ENCODE data around the gene CARD10. TPM values are rescaled to one million over a fixed set of nuclear protein-coding genes. Genes with fewer than 3 reads are reported as not detected.

The CARD10 gene
- total and polyA plus RNA-seq, 2 of the 13 experiments (the other 11 are each of a cell fraction or from before 2014, with no cell fraction given) = 35.2 to 55.8 TPM

DNA sequence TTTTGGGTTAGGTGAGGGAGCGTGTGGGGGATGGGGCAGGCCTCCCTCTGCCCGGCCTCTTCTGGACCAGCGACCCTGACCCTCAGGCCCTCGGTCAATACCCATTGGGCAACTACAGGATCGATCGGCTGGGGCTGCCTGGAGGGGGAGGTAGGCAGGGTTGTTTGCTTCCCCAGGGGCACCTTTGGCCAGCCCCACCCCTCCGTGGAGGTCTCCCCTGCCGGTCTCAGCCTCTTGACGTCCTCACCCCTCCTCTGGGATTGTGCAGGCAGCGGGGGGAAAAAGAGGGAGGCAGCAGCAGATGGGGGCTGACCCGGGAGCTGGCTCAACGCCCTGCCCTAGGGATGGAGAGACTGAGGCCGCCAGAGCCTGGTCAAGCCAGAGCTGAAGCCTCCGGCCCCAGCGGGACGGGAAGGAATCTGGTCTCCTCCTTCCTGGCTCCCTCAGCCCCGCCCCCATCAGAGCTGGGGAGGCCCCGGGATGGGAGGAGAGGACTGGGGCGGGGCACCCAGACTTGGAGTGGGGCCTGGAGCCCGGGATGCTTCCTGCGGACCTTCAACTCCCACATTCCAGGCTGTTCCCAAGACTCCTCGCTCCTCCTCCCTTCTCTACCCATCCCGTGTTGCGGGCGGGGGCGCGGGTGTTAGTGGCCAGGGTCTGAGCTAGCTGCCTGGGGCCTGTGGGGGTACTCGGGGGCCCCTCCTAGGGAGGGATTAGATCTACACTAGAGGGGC lies 26.7 kb upstream of the CARD10 start (continued):
- TF ChIP-seq, protein P1, sequence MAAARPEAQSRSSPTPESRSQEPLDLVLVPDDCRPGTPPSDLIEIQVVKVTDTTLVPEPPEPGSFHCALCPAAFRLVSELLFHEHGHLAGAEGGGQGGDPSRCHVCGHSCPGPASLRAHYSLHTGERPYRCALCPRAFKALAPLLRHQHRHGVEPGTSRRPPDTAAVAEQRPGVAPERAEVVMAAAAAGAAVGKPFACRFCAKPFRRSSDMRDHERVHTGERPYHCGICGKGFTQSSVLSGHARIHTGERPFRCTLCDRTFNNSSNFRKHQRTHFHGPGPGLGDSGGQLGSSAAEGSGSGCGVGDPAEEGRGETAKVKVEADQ (CRISPR knock-in tag; IDR thresholded peaks at IDR 0.05; ENCODE audit: borderline replicate concordance) = peak; percentile 77; the same call in 1 of the 2 replicates
- TF ChIP-seq ZNF883 (CRISPR knock-in tag; IDR thresholded peaks at IDR 0.05; ENCODE audit: not compliant biosample characterization) = peak; percentile 49
- TF ChIP-seq, protein P2, sequence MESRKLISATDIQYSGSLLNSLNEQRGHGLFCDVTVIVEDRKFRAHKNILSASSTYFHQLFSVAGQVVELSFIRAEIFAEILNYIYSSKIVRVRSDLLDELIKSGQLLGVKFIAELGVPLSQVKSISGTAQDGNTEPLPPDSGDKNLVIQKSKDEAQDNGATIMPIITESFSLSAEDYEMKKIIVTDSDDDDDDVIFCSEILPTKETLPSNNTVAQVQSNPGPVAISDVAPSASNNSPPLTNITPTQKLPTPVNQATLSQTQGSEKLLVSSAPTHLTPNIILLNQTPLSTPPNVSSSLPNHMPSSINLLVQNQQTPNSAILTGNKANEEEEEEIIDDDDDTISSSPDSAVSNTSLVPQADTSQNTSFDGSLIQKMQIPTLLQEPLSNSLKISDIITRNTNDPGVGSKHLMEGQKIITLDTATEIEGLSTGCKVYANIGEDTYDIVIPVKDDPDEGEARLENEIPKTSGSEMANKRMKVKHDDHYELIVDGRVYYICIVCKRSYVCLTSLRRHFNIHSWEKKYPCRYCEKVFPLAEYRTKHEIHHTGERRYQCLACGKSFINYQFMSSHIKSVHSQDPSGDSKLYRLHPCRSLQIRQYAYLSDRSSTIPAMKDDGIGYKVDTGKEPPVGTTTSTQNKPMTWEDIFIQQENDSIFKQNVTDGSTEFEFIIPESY (CRISPR knock-in tag; IDR thresholded peaks at IDR 0.05) = peak; percentile 85
- TF ChIP-seq ZNF552 (CRISPR knock-in tag; IDR thresholded peaks at IDR 0.05; ENCODE audit: borderline replicate concordance) = no peak; the same call in 1 of the 2 replicates
- TF ChIP-seq, protein P3, sequence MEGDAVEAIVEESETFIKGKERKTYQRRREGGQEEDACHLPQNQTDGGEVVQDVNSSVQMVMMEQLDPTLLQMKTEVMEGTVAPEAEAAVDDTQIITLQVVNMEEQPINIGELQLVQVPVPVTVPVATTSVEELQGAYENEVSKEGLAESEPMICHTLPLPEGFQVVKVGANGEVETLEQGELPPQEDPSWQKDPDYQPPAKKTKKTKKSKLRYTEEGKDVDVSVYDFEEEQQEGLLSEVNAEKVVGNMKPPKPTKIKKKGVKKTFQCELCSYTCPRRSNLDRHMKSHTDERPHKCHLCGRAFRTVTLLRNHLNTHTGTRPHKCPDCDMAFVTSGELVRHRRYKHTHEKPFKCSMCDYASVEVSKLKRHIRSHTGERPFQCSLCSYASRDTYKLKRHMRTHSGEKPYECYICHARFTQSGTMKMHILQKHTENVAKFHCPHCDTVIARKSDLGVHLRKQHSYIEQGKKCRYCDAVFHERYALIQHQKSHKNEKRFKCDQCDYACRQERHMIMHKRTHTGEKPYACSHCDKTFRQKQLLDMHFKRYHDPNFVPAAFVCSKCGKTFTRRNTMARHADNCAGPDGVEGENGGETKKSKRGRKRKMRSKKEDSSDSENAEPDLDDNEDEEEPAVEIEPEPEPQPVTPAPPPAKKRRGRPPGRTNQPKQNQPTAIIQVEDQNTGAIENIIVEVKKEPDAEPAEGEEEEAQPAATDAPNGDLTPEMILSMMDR (CRISPR knock-in tag; IDR thresholded peaks at IDR 0.05) = no peak; the same call in 1 of the 2 replicates
- 0 out of 2 replicates have a peak, but pooled peaks have one; percentile 47 for TF ChIP-seq MXD4 (CRISPR knock-in tag; IDR thresholded peaks at IDR 0.05)
- peak; percentile 41; the same call in 1 of the 2 replicates for TF ChIP-seq PHF8 (CRISPR knock-in tag; IDR thresholded peaks at IDR 0.05)
- peak; percentile 93; the same call in 1 of the 2 replicates for TF ChIP-seq ZFP36L1 (CRISPR knock-in tag; IDR thresholded peaks at IDR 0.05)
- TF ChIP-seq HMG20A (CRISPR knock-in tag; IDR thresholded peaks at IDR 0.05; ENCODE audit: borderline replicate concordance) = peak; percentile 87; the same call in 1 of the 2 replicates
- TF ChIP-seq, protein P4, sequence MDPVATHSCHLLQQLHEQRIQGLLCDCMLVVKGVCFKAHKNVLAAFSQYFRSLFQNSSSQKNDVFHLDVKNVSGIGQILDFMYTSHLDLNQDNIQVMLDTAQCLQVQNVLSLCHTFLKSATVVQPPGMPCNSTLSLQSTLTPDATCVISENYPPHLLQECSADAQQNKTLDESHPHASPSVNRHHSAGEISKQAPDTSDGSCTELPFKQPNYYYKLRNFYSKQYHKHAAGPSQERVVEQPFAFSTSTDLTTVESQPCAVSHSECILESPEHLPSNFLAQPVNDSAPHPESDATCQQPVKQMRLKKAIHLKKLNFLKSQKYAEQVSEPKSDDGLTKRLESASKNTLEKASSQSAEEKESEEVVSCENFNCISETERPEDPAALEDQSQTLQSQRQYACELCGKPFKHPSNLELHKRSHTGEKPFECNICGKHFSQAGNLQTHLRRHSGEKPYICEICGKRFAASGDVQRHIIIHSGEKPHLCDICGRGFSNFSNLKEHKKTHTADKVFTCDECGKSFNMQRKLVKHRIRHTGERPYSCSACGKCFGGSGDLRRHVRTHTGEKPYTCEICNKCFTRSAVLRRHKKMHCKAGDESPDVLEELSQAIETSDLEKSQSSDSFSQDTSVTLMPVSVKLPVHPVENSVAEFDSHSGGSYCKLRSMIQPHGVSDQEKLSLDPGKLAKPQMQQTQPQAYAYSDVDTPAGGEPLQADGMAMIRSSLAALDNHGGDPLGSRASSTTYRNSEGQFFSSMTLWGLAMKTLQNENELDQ (CRISPR knock-in tag; IDR thresholded peaks at IDR 0.05; ENCODE audit: borderline replicate concordance) = no peak
- TF ChIP-seq, protein P5, sequence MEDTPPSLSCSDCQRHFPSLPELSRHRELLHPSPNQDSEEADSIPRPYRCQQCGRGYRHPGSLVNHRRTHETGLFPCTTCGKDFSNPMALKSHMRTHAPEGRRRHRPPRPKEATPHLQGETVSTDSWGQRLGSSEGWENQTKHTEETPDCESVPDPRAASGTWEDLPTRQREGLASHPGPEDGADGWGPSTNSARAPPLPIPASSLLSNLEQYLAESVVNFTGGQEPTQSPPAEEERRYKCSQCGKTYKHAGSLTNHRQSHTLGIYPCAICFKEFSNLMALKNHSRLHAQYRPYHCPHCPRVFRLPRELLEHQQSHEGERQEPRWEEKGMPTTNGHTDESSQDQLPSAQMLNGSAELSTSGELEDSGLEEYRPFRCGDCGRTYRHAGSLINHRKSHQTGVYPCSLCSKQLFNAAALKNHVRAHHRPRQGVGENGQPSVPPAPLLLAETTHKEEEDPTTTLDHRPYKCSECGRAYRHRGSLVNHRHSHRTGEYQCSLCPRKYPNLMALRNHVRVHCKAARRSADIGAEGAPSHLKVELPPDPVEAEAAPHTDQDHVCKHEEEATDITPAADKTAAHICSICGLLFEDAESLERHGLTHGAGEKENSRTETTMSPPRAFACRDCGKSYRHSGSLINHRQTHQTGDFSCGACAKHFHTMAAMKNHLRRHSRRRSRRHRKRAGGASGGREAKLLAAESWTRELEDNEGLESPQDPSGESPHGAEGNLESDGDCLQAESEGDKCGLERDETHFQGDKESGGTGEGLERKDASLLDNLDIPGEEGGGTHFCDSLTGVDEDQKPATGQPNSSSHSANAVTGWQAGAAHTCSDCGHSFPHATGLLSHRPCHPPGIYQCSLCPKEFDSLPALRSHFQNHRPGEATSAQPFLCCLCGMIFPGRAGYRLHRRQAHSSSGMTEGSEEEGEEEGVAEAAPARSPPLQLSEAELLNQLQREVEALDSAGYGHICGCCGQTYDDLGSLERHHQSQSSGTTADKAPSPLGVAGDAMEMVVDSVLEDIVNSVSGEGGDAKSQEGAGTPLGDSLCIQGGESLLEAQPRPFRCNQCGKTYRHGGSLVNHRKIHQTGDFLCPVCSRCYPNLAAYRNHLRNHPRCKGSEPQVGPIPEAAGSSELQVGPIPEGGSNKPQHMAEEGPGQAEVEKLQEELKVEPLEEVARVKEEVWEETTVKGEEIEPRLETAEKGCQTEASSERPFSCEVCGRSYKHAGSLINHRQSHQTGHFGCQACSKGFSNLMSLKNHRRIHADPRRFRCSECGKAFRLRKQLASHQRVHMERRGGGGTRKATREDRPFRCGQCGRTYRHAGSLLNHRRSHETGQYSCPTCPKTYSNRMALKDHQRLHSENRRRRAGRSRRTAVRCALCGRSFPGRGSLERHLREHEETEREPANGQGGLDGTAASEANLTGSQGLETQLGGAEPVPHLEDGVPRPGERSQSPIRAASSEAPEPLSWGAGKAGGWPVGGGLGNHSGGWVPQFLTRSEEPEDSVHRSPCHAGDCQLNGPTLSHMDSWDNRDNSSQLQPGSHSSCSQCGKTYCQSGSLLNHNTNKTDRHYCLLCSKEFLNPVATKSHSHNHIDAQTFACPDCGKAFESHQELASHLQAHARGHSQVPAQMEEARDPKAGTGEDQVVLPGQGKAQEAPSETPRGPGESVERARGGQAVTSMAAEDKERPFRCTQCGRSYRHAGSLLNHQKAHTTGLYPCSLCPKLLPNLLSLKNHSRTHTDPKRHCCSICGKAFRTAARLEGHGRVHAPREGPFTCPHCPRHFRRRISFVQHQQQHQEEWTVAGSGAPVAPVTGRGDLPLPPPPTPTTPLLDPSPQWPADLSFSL (CRISPR knock-in tag; IDR thresholded peaks at IDR 0.05) = 0 out of 2 replicates have a peak, but pooled peaks have one; percentile 31
- peak; percentile 89 for TF ChIP-seq BCL6 (CRISPR knock-in tag; IDR thresholded peaks at IDR 0.05)
- TF ChIP-seq PHF21A (CRISPR knock-in tag; IDR thresholded peaks at IDR 0.05) = peak; percentile 99
- TF ChIP-seq SAP130 (CRISPR knock-in tag; IDR thresholded peaks at IDR 0.05; ENCODE audit: low read depth) = peak; percentile 91
- TF ChIP-seq MED1 (CRISPR knock-in tag; IDR thresholded peaks at IDR 0.05) = peak; percentile 95

Data from HepG2 (cell line).